CD4-positive, alpha-beta T cell treated with Interleukin-4 for 4 hours (primary cell): ENCODE results near the gene CHIC1.
"Not testable (repeated sequence)": the region's sequence is repeated elsewhere in the genome, so short reads cannot be mapped to it uniquely, and the experiment has no call there.

Source experiments
- DNase-seq: peaks from one replicate; pipeline ENCODE4 v3.0.0-alpha.2; 2020

Gene CHIC1

GRCh38 chrX:73562984-73563737, at the start of gene CHIC1:
Gene CHIC1, plus strand, starts transcription at chrX:73563197. Its CDS starts 88 bp downstream, at chrX:73563285.
- peak; percentile 73 for DNase-seq

GRCh38 chrX:73522823-73523222, 40.2 kb upstream of the CHIC1 start:
- DNase-seq = not testable (repeated sequence)

GRCh38 chrX:73524906-73525305, 38.1 kb upstream of the CHIC1 start:
- no peak for DNase-seq

- no peak for DNase-seq
These were observed 36.9 kb upstream of the CHIC1 start for GRCh38 chrX:73525928-73526690.

GRCh38 chrX:73531655-73532054, 31.3 kb upstream of the CHIC1 start:
- DNase-seq = not testable (repeated sequence)

GRCh38 chrX:73556159-73556558, 6.8 kb upstream of the CHIC1 start:
- no peak for DNase-seq

- DNase-seq = no peak
These were observed 1.2 kb upstream of the CHIC1 start for GRCh38 chrX:73561801-73562200.

- no peak for DNase-seq
These were observed 539 bp upstream of the CHIC1 start for GRCh38 chrX:73562458-73562857.

- peak; percentile 15 for DNase-seq
These were observed 706 bp downstream of the CHIC1 start for GRCh38 chrX:73563738-73564068.

GRCh38 chrX:73577361-73577760, 14.4 kb downstream of the CHIC1 start:
- peak; percentile 5 for DNase-seq

- no peak for DNase-seq
These were observed 18.1 kb downstream of the CHIC1 start for GRCh38 chrX:73581002-73581628.

- DNase-seq = not testable (repeated sequence)
These were observed 34.8 kb downstream of the CHIC1 start for GRCh38 chrX:73597758-73598157.

- no peak for DNase-seq
These were observed 52.0 kb downstream of the CHIC1 start for GRCh38 chrX:73615022-73615421.

- not testable (repeated sequence) for DNase-seq
These were observed 78.7 kb downstream of the CHIC1 start for GRCh38 chrX:73641669-73642068.

GRCh38 chrX:73647212-73647611, 84.2 kb downstream of the CHIC1 start:
- DNase-seq = no peak

GRCh38 chrX:73647632-73648322, 84.8 kb downstream of the CHIC1 start:
- no peak for DNase-seq

- not testable (repeated sequence) for DNase-seq
These were observed 98.3 kb downstream of the CHIC1 start for GRCh38 chrX:73661322-73661721.

GRCh38 chrX:73668779-73669178, 105.8 kb downstream of the CHIC1 start:
- DNase-seq = no peak

- no peak for DNase-seq
These were observed 118.4 kb downstream of the CHIC1 start for GRCh38 chrX:73681408-73681807.

- DNase-seq = no peak
These were observed 120.4 kb downstream of the CHIC1 start for GRCh38 chrX:73683236-73683859.

- DNase-seq = not testable (repeated sequence)
These were observed 144.0 kb downstream of the CHIC1 start for GRCh38 chrX:73707014-73707413.

GRCh38 chrX:73728602-73729001, 165.6 kb downstream of the CHIC1 start:
- no peak for DNase-seq
